OCI-LY7 (cell line): ENCODE results near the gene AFF3. TPM values are rescaled to one million over a fixed set of nuclear protein-coding genes. Genes with fewer than 3 reads are reported as not detected.

ENCODE experiments used
- BruUV-seq: library from RNA; stranded (reverse); fragments of 400-500 nt; replicated peaks from 2 replicates; lab custom pipeline; 2021; lab: Mats Ljungman, UMichigan
- CTCF ChIA-PET: fragments of 300-600 bp; sonication (Branson Sonifier 250); formaldehyde crosslinking; loops from one replicate; lab custom pipeline; 2022; ENCODE audit warnings: antibody characterized with exemption; ENCODE audit not compliant: unreplicated experiment; lab: Charles Lee
- POLR2A ChIA-PET: fragments of 300-600 bp; sonication (Branson Sonifier 250); formaldehyde crosslinking; loops from one replicate; lab custom pipeline; 2022; ENCODE audit warnings: antibody characterized with exemption; lab: Charles Lee
- DNase-seq: peaks from one replicate; pipeline ENCODE4 v3.0.0-alpha.2; 2015; ENCODE audit warnings: low spot score
- H2AFZ ChIP-seq: fragments of 200-600 bp; sonication (generic), shearing (Covaris generic); 2 replicates; pipeline ENCODE4 v1.6.1; 2014; ENCODE audit warnings: mild to moderate bottlenecking, antibody characterized with exemption, low read length, moderate library complexity
- H3K27ac ChIP-seq: fragments of 200-600 bp; sonication (generic); 2 replicates; pipeline ENCODE4 v1.5.1; 2014; ENCODE audit warnings: mixed run types, low read depth, mild to moderate bottlenecking, moderate library complexity, low read length, inconsistent platforms; ENCODE audit not compliant: poor library complexity, severe bottlenecking
- H3K36me3 ChIP-seq: fragments of 200-600 bp; sonication (generic); 2 replicates; pipeline ENCODE4 v1.6.1; 2014; ENCODE audit warnings: mild to moderate bottlenecking, antibody characterized with exemption, low read length, moderate library complexity, mixed read lengths; ENCODE audit not compliant: insufficient read depth
- H3K4me1 ChIP-seq: fragments of 200-600 bp; sonication (generic); 2 replicates; pipeline ENCODE4 v1.5.1; 2014; ENCODE audit warnings: mild to moderate bottlenecking, low read length; ENCODE audit not compliant: insufficient read depth, poor library complexity, severe bottlenecking
- H3K4me2 ChIP-seq: fragments of 200-600 bp; sonication (generic); 2 replicates; pipeline ENCODE4 v1.6.1; 2014; ENCODE audit warnings: mild to moderate bottlenecking, low read length
- H3K4me3 ChIP-seq: fragments of 200-600 bp; sonication (generic); 2 replicates; pipeline ENCODE4 v1.5.1; 2014; ENCODE audit warnings: mild to moderate bottlenecking, low read depth, low read length; ENCODE audit not compliant: poor library complexity, severe bottlenecking
- H3K79me2 ChIP-seq: fragments of 200-600 bp; sonication (generic); 2 replicates; pipeline ENCODE4 v1.6.1; 2016; ENCODE audit warnings: low read depth, mild to moderate bottlenecking, low read length, moderate library complexity, mixed read lengths; ENCODE audit not compliant: insufficient read depth
- H3K9me2 ChIP-seq: fragments of 200-600 bp; sonication (generic); 2 replicates; pipeline ENCODE4 v1.6.1; 2016; ENCODE audit warnings: mild to moderate bottlenecking, low read length, mixed read lengths; ENCODE audit not compliant: insufficient read depth
- H3K9me3 ChIP-seq: fragments of 200-600 bp; sonication (generic); 2 replicates; pipeline ENCODE4 v1.6.1; 2014; ENCODE audit warnings: mild to moderate bottlenecking, mixed run types, low read length, mixed read lengths
- H4K20me1 ChIP-seq: fragments of 200-600 bp; sonication (generic); 2 replicates; pipeline ENCODE4 v1.6.1; 2014; ENCODE audit warnings: mild to moderate bottlenecking, antibody characterized with exemption, low read length, moderate library complexity, mixed read lengths; ENCODE audit not compliant: insufficient read depth
- CTCF ChIP-seq: fragments of 200-600 bp; sonication (generic); conservative IDR thresholded peaks from 2 replicates; pipeline ENCODE4 v1.5.1; 2014; ENCODE audit warnings: mild to moderate bottlenecking, antibody characterized with exemption, low read length, moderate library complexity, mixed read lengths
- EZH2phosphoT487 ChIP-seq: fragments of 200-600 bp; sonication (generic); IDR thresholded peaks from 2 replicates; pipeline ENCODE4 v1.6.1; 2018; ENCODE audit warnings: low read depth, borderline replicate concordance, mild to moderate bottlenecking, mixed run types, antibody characterized with exemption, low read length, moderate library complexity, mixed read lengths
- intact Hi-C: fragments of 100-400 bp; cut with micrococcal nuclease; formaldehyde crosslinking; loops from one replicate; pipeline ENCODE4 v1.10.0; 2022; ENCODE audit not compliant: unreplicated experiment
- total RNA-seq, 2 experiments: library from RNA; depleted of rRNA in 1 of 2; stranded (reverse); fragments of >200 nt in 1 of 2; shearing (Covaris generic) in 1 of 2; gene quantifications; 2 replicates each; pipeline ENCODE4 v1.2.3, GENCODE V29; 2014 to 2022

AFF3 gene
- total RNA-seq, 2 experiments from 2014 or later = 131 to 133 TPM

GRCh38 chr2:99641999-99642398 is 500.4 kb downstream of the AFF3 start:
- Histone ChIP-seq H3K9me3 (no peaks in the 10 kb centered on the region), H3K9me2 (no peaks in the 10 kb centered on the region), H3K36me3 (peaks cover 12% of the 10 kb centered on the region), H3K27ac (peak overlapping the region; percentile 59), H2AFZ (no peak overlapping the region), H3K4me1 (peaks cover 79% of the 10 kb centered on the region), H4K20me1 (no peaks in the 10 kb centered on the region), H3K79me2 (no peaks in the 10 kb centered on the region), H3K4me3 (peak overlapping the region; percentile 2), H3K4me2 (peak overlapping the region; percentile 38)
- BruUV-seq = TSS peak; percentile 13
- POLR2A ChIA-PET = interaction anchor here (1.2 to 1.5 kb wide), 2 partner anchors 31 to 55 kb away, joined by 5 read pairs; no protein-coding TSS in a partner anchor
- TF ChIP-seq EZH2phosphoT487 = no peak
- no peak for TF ChIP-seq CTCF
- DNase-seq = no peak
- CTCF ChIA-PET = no interaction called here
- intact Hi-C loops = no loop called here

- H2AFZ ChIP-seq = peak overlapping the region; percentile 42; the same call in 1 of the 2 replicates
- H3K36me3 ChIP-seq = peaks cover 5% of the 10 kb centered on the region
- no peak for TF ChIP-seq EZH2phosphoT487
- no peak for TF ChIP-seq CTCF
- POLR2A ChIA-PET = interaction anchor here (1.1 to 1.5 kb wide), 2 partner anchors 56 to 58 kb away, joined by 3 to 5 read pairs; no protein-coding TSS in a partner anchor
- H3K9me3 ChIP-seq = no peaks in the 10 kb centered on the region
- peak overlapping the region; percentile 36 for H3K4me2 ChIP-seq
- H3K4me3 ChIP-seq = no peak overlapping the region
- CTCF ChIA-PET = no interaction called here
- intact Hi-C loops = no loop called here
- no peaks in the 10 kb centered on the region for H3K9me2 ChIP-seq
- peaks cover 92% of the 10 kb centered on the region for H3K4me1 ChIP-seq
- H3K79me2 ChIP-seq = no peaks in the 10 kb centered on the region
- peak overlapping the region; percentile 99 for H3K27ac ChIP-seq
- no peaks in the 10 kb centered on the region for H4K20me1 ChIP-seq
- no TSS peak for BruUV-seq
- DNase-seq = no peak
Measured at GRCh38 chr2:99640635-99641151, 501.7 kb downstream of the AFF3 start.

- Histone ChIP-seq H2AFZ (no peak overlapping the region), H3K27ac (peak overlapping the region; percentile 99), H3K4me1 (peaks cover 95% of the 10 kb centered on the region), H3K9me3 (peaks cover 12% of the 10 kb centered on the region; the same call in 1 of the 2 replicates), H3K4me2 (peak overlapping the region; percentile 77), H3K36me3 (peaks cover 21% of the 10 kb centered on the region), H3K4me3 (peak overlapping the region; percentile 53), H3K79me2 (no peaks in the 10 kb centered on the region), H4K20me1 (no peaks in the 10 kb centered on the region), H3K9me2 (no peaks in the 10 kb centered on the region)
- ChIA-PET POLR2A (interaction anchor here (0.9 kb wide), 1 partner anchor 25 kb away, joined by 3 read pairs; no protein-coding TSS in a partner anchor), CTCF (no interaction called here)
- BruUV-seq = TSS peak; percentile 100
- no peak for TF ChIP-seq CTCF
- TF ChIP-seq EZH2phosphoT487 = no peak
- intact Hi-C loops = loop anchor here (1.0 to 5.0 kb wide), 6 partner anchors 79 to 924 kb away; partner anchors contain the start of genes EIF5B, PDCL3 and TXNDC9
- peak; percentile 36 for DNase-seq
Measured at GRCh38 chr2:99638791-99639190, 503.6 kb downstream of the AFF3 start.
